GM19372 (cell line): ENCODE data around the gene SHANK1.

Source experiments
- ATAC-seq: cut with Tn5 transposase; IDR thresholded peaks from one replicate; pipeline ENCODE4 v1.9.1; 2021; ENCODE audit warnings: mild to moderate bottlenecking, low read depth, moderate library complexity; ENCODE audit not compliant: unreplicated experiment

The SHANK1 gene

GRCh38 chr19:50693064-50693975, 26.3 kb downstream of the SHANK1 start:
- ATAC-seq: no peak

DNA sequence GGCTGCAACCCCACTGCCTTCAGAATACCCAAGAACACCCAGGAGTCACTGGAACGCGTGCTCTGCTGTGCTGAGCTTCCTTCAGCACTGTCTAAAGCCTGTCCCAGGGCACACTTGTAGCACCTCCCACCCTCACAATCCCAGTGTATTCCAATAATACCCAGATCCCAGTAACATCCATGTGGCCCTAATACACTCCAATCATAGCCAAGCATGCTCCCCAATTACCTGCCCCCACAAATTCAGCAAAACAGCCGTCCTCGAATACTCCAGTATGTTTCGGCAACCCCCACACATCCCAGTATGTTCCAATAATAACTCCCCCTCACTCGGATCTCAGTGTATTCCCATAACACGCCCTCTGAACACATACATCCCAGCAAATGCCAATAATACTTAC, 29.2 kb downstream of the SHANK1 start:
- no peak for ATAC-seq

GRCh38 chr19:50688766-50689165, 30.8 kb downstream of the SHANK1 start:
- no peak for ATAC-seq

DNA sequence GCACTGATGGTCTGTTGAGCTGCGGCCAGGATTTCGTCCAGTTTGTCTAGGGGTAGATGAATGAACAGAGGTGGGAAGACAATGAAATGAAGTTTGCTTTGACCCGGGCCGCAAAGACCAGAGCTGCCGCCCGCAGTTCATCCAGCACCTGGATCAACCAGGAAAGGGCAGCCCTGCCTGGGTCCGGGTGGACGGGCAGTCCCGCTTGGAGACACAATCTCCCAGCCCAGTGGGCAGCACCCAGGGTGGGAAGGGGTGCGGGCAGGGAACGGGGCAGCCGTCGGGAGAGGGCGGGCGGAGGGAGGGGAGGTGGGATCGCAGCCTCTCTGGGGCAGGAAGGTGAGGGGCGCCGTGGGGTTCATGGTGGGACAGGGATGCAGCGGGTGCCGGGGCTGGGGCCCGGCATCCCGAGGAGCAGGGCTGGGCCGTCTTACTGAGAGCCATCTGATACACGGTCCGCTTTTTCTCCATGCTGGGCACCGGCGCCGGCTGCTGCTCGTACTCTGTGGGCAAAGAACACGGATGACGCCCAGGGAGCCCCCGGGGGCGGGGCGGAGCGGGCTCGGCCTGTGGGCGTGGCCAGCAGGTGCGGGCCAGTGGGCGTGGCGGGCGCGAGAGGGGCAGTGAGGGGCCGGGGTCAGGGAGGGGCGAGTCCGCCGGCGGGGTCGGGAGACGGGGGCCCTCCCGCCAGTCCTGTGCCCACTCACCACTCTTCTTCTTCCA, 33.1 kb downstream of the SHANK1 start:
- ATAC-seq: no peak

GRCh38 chr19:50679177-50680125, 40.2 kb downstream of the SHANK1 start:
- peak; percentile 72 for ATAC-seq

DNA sequence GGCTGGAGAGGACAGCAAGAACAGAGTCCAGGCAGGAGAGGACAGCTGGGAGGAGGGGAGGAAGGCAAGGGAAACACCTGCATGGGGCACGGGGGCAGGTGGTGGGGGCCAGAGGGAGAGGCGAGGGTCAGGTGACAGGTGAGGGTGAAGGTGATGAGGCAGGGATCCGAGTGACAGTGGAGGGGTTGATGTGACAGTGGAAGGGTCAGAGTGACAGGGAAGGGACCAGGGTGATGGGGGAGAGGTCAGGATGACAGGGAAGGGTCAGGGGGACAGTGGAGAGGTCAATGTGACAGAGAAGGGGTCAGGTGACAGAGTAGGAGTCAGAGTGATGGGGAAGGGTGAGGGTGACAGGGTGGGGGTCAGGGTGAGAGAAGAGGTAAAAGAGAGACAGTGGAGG, 41.3 kb downstream of the SHANK1 start:
- no peak for ATAC-seq

DNA sequence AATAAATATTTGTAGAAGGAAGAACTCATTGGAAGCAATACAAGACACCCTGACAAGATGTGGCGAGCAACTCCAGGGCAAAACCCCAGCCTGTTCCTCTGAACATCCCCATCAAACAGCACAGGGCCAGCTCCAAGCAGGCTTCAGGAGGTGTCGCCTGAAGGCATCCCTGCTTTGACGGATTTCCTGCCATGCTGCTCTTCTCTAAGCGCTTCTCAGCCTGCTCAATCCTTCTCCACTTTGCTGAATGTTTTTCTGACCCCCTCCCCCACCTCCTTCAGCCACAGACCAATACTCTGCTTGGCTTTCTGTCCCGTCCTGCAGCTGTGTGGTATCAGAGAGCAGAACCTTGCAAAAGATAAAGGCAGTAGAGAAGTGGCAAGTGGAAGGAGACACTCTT, 42.0 kb downstream of the SHANK1 start:
- ATAC-seq: no peak

GRCh38 chr19:50676625-50677197, 42.9 kb downstream of the SHANK1 start:
- ATAC-seq: no peak

DNA sequence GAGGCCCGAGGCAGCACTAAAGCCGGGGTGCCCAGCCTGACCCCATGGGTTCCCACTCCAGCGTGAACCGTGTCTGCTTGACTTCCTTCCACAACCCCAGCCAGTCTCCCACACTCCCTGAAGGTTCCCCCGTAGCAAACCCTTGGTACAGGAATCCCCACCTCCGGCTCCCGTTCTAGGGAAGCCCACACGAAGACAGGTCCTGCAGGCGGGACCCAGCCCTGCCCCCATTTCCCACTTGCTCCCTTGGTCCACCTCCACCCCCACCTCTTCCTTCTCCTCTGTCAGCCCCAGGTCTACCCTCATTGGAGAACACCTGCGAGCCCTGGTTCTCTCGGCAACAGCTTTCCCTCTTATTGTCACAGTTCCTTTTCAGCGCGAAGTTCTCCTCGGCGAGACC, 46.5 kb downstream of the SHANK1 start:
- ATAC-seq: no peak

- ATAC-seq: no peak
These were observed 49.6 kb downstream of the SHANK1 start for GRCh38 chr19:50670102-50670380.

DNA sequence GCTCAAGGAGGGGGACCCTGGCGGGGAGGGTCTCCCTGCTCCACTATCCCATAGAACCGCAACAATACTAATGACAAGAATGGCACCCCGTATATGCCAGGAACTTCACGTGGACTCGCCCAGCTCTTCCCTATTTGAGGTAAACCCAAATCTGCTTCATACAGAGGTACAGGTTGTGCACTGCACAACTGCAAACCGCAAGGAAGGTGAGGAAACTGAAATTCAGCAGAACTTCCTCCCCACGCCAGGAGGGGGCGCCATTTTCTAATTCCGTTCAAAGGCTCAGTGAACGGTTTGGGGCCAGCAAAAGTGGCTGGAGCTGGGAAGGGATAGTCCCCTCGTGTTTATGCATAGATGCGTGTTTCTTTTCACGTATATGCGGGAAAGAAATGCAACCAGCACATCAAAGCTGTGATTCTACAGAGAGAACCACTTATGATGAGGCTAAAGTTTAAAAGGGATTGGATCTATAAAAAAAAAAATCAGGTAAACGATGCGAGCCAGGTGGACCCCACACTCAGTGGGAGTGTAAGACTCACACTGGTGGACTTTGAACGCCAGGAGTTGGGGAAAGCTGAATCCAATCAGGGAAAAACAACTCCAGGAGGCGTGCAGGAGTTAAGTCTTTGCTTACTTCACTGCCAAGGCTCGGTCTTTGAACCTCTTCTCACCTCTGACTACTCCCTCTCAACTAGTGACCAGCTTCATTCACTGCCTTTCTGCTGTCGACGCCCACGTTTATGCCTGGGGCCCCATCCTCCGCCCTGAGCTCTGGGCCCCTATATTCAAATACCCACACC, 50.1 kb downstream of the SHANK1 start:
- no peak for ATAC-seq

DNA sequence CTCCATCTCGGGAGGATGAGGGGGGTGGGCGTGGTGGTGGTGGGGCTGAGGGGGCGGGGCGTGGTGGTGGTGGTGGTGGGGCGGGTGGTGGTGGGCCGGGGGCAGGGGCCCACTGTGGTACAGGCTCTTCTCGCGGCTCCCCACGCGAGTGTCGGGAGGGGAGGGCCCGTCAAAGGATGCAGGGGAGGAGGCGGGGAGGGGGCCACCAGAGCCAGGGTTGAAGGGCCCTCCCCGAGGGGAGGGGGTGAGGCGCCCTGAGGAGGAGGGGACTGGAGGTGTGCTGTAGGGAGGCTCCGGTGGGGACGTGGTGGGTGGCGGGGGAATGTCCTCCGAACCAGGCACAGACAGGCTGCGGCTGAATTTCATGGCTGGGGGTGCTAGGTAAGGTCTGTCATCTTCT, 50.7 kb downstream of the SHANK1 start:
- ATAC-seq: no peak

DNA sequence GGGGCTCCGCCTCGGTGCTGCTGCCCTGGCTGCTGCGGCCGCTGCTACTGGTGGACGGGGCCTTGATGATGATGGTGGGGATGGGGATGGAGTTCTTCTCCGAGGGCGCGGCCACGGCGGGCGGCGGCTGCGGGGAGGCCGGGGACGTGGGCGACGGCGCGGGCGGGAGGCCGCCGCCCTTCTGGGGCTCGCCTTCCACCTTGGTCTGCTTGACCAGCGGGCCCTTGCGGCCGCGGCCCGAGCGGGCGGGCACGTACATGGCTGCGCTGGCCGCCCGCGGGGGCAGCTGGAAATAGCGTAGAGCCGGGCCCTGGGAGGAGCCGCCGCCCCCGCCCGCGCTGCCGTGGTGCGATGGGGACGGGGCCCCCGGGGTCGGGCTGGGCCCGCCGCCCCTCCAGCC, 51.2 kb downstream of the SHANK1 start:
- no peak for ATAC-seq

GRCh38 chr19:50667759-50668231, 51.8 kb downstream of the SHANK1 start:
- ATAC-seq: no peak

DNA sequence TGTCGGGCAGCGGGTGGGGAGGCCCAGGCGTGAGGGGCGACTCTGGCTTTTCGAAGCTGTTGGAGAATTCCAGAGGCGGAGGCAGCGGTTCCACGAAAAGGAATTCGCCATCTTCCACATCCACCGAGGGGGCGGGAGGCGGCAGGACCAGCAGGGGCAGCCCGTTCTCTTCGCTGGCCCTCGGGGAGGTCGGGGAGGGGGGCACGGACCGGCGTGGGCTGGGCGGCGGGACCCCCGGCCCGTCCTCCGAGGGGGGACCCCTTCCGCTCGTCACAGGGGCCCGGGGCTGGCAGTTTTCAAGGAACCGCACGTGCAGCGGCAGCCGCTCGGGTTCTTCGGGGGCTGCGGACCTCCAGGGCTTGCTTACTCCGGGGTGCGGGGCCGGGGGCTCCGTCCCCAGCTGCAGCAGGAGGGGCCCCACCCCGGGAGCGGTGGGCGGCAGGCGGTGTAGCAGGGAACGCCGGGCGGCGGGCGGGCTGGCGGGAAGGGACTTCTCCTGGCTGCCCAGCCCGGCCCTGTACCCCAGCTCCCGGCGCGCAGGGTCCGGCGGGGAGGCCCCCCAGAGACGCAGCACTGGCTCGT, 52.3 kb downstream of the SHANK1 start:
- no peak for ATAC-seq

DNA sequence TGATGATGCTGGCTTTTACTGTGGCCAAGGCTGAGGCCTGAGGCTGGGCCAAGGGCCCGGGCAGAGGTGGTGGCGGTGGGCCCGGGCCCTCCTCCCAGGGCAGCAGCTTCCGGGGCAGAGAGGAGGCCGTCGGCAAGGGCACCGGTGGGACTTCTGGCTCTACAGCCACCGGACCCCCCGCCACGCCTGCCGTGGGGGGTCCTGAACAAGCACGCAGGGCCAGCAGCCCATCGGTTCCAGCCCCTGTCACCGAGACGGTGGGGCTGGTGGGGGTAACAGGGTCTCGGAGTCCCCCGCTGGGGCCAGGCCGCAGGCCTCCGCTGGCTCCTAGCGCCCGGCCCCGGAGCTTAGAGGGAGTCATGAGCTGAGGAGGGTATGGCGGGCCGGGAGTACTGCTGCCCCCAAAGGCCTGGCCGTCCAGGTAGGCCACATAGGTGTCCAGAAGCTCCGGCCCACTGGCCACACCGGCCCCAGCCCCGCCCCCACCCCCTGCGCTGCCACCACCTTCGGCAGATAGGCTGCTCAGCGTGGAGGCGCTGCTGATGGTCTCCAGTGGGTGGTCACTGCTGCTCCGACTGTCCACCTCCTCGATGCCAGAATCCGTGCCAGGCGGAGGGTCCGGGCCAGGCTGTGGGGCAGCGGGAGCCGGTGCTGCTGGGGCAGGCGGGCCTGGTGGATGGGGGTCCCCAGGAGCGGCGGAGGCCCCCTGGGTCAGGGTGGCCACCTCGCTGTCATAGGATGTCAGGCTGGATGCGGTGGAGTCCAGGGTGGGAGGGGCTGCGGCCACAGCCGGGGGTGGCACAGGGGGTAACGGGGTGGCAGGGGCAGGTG, 53.0 kb downstream of the SHANK1 start:
- no peak for ATAC-seq

GRCh38 chr19:50664204-50664603, 55.4 kb downstream of the SHANK1 start:
- no peak for ATAC-seq

- ATAC-seq: no peak
These were observed 56.2 kb downstream of the SHANK1 start for GRCh38 chr19:50663482-50663790.
